Activated CD8-positive, alpha-beta T cell treated with anti-CD3 and anti-CD28 coated beads for 36 hours (primary cell): ENCODE results near the gene BCDIN3D. TPM values are rescaled to one million over a fixed set of nuclear protein-coding genes. Genes with fewer than 3 reads are reported as not detected.
"Not testable (repeated sequence)": the region's sequence is repeated elsewhere in the genome, so short reads cannot be mapped to it uniquely, and the experiment has no call there.

Experiments used
- ATAC-seq: fragments of 200-7000 bp; cut with Tn5 transposase; one replicate; pipeline ENCODE4 v1.10.0; 2021; ENCODE audit warnings: mild to moderate bottlenecking, moderate library complexity
- CTCF ChIA-PET: fragments of 350-600 bp; sonication (Branson Sonifier 250); formaldehyde crosslinking; loops from one replicate; lab custom pipeline; 2021; ENCODE audit warnings: antibody characterized with exemption; lab: Charles Lee
- POLR2A ChIA-PET: fragments of 350-600 bp; sonication (Branson Sonifier 250); formaldehyde crosslinking; loops from one replicate; lab custom pipeline; 2021; ENCODE audit warnings: antibody characterized with exemption; lab: Charles Lee
- DNase-seq: peaks from one replicate; pipeline ENCODE4 v3.0.0-alpha.2; 2020
- H3K27ac Mint-ChIP-seq: one replicate; pipeline ENCODE4 v1.8.0; 2021; ENCODE audit warnings: mild to moderate bottlenecking, mixed read lengths
- H3K27me3 Mint-ChIP-seq: one replicate; pipeline ENCODE4 v1.8.0; 2021; ENCODE audit warnings: mixed read lengths
- H3K36me3 Mint-ChIP-seq: one replicate; pipeline ENCODE4 v1.8.0; 2021; ENCODE audit warnings: low read depth, mixed read lengths
- H3K4me1 Mint-ChIP-seq: one replicate; pipeline ENCODE4 v1.8.0; 2021; ENCODE audit warnings: low read depth, mixed read lengths
- H3K4me3 Mint-ChIP-seq: one replicate; pipeline ENCODE4 v1.8.0; 2021; ENCODE audit warnings: mild to moderate bottlenecking, moderate library complexity, mixed read lengths
- H3K9me3 Mint-ChIP-seq: one replicate; pipeline ENCODE4 v1.8.0; 2021; ENCODE audit warnings: mixed read lengths
- CTCF ChIP-seq: fragments of 200-600 bp; IDR thresholded peaks from one replicate; pipeline ENCODE4 v1.8.0; 2022; ENCODE audit warnings: antibody characterized with exemption, mild to moderate bottlenecking
- intact Hi-C: fragments of 100-400 bp; cut with micrococcal nuclease; formaldehyde crosslinking; loops from one replicate; pipeline ENCODE4 v1.10.0; 2022
- total RNA-seq, 2 experiments: library from RNA; stranded (reverse); gene quantifications; one replicate each; pipeline ENCODE4 v1.2.3, GENCODE V29; 2021

Gene BCDIN3D
- total RNA-seq, 2 experiments from 2014 or later: 5.0 to 5.3 TPM

- ChIA-PET POLR2A (no interaction called here), CTCF (interaction anchor here (1.4 kb wide), 1 partner anchor 9 kb away, joined by 3 read pairs; no protein-coding TSS in a partner anchor)
- Mint-ChIP-seq H3K27me3 (no peaks in the 10 kb centered on the region), H3K4me3 (no peak overlapping the region), H3K36me3 (no peaks in the 10 kb centered on the region), H3K4me1 (no peaks in the 10 kb centered on the region), H3K27ac (no peak overlapping the region), H3K9me3 (peaks cover 2% of the 10 kb centered on the region)
- no peak for TF ChIP-seq CTCF
- intact Hi-C loops: no loop called here
- DNase-seq (no peak), ATAC-seq (no peak)
Measured at GRCh38 chr12:49872781-49873181, 29.9 kb upstream of the BCDIN3D start.

- no peaks in the 10 kb centered on the region for H3K27me3 Mint-ChIP-seq
- CTCF ChIA-PET: interaction anchor here (0.9 to 3.6 kb wide), 3 partner anchors 8 to 94 kb away, joined by 3 to 17 read pairs (median 3); no protein-coding TSS in a partner anchor
- no peak overlapping the region for H3K4me3 Mint-ChIP-seq
- DNase-seq (no peak), ATAC-seq (no peak)
- H3K27ac Mint-ChIP-seq: no peak overlapping the region
- H3K9me3 Mint-ChIP-seq: no peaks in the 10 kb centered on the region
- TF ChIP-seq CTCF: no peak
- intact Hi-C loops: no loop called here
- POLR2A ChIA-PET: no interaction called here
- H3K4me1 Mint-ChIP-seq: no peaks in the 10 kb centered on the region
- no peaks in the 10 kb centered on the region for H3K36me3 Mint-ChIP-seq
Measured at GRCh38 chr12:49872381-49872780, 29.5 kb upstream of the BCDIN3D start.

GRCh38 chr12:49871811-49872251 is 28.9 kb upstream of the BCDIN3D start:
- H3K36me3 Mint-ChIP-seq, POLR2A ChIA-PET, H3K27me3 Mint-ChIP-seq, H3K27ac Mint-ChIP-seq, H3K4me1 Mint-ChIP-seq, H3K4me3 Mint-ChIP-seq, DNase-seq, ATAC-seq, intact Hi-C loops, H3K9me3 Mint-ChIP-seq: not testable (repeated sequence)
- CTCF ChIA-PET: interaction anchor here (0.9 to 3.6 kb wide), 4 partner anchors 76 to 260 kb away, joined by 3 to 17 read pairs (median 4); no protein-coding TSS in a partner anchor

- no peak for TF ChIP-seq CTCF
- intact Hi-C loops: no loop called here
- Mint-ChIP-seq H3K4me3 (no peak overlapping the region), H3K27me3 (no peaks in the 10 kb centered on the region), H3K36me3 (no peaks in the 10 kb centered on the region), H3K4me1 (no peaks in the 10 kb centered on the region), H3K27ac (no peak overlapping the region), H3K9me3 (no peaks in the 10 kb centered on the region)
- ATAC-seq (no peak), DNase-seq (no peak)
- POLR2A ChIA-PET: no interaction called here
- CTCF ChIA-PET: interaction anchor here (1.1 to 3.6 kb wide), 4 partner anchors 94 to 259 kb away, joined by 3 to 17 read pairs (median 4); no protein-coding TSS in a partner anchor
Measured at GRCh38 chr12:49871263-49871561, 28.3 kb upstream of the BCDIN3D start.

- intact Hi-C loops: no loop called here
- Mint-ChIP-seq H3K27ac (no peak overlapping the region), H3K27me3 (no peaks in the 10 kb centered on the region), H3K4me3 (no peak overlapping the region), H3K36me3 (no peaks in the 10 kb centered on the region), H3K4me1 (no peaks in the 10 kb centered on the region), H3K9me3 (no peaks in the 10 kb centered on the region)
- TF ChIP-seq CTCF: no peak
- POLR2A ChIA-PET: interaction anchor here (0.6 kb wide), 1 partner anchor 43 kb away, joined by 3 read pairs; no protein-coding TSS in a partner anchor
- CTCF ChIA-PET: interaction anchor here (1.1 to 3.6 kb wide), 5 partner anchors 75 to 259 kb away, joined by 3 to 17 read pairs (median 4); no protein-coding TSS in a partner anchor
- DNase-seq (no peak), ATAC-seq (no peak)
Measured at GRCh38 chr12:49870501-49871262, 27.8 kb upstream of the BCDIN3D start.
